DND-41 (cell line): ENCODE measurements around the gene SPO11.

Experiments
- CTCF ChIP-seq: IDR thresholded peaks from 2 replicates; pipeline ENCODE4 v1.5.1; 2012; ENCODE audit warnings: borderline replicate concordance, low read length, moderate library complexity, mild to moderate bottlenecking; ENCODE audit not compliant: poor library complexity, severe bottlenecking; ENCODE audit errors: extremely low read depth
- EZH2 ChIP-seq: IDR thresholded peaks from 3 replicates; pipeline ENCODE4 v1.6.1; 2012; ENCODE audit warnings: borderline replicate concordance, low read depth, mild to moderate bottlenecking, moderate library complexity, low read length, inconsistent platforms; ENCODE audit not compliant: severe bottlenecking

- no peak for TF ChIP-seq CTCF
- TF ChIP-seq EZH2, result no peak
Observed at GRCh38 chr20:57292611-57293010, 37.0 kb upstream of the SPO11 start.
